ENCODE results near the gene PINK1. TPM values are rescaled to one million over a fixed set of nuclear protein-coding genes. Genes with fewer than 3 reads are reported as not detected.

PINK1 gene
- total RNA-seq, 1 donor from 2014 or later = 53.4 TPM

Other genes starting within 250 kb of the PINK1 start
- gene CAMK2N1, start 147.2 kb upstream of the PINK1 start, total RNA-seq = 0.76 and 1.0 TPM in 2 replicates
- gene MUL1, start 125.3 kb upstream of the PINK1 start, total RNA-seq = 18.4 and 31.1 TPM in 2 replicates
- under 0.01 TPM in 1 of 2 replicates, not detected in the other for gene FAM43B, start 80.9 kb upstream of the PINK1 start, total RNA-seq
- gene CDA, start 44.4 kb upstream of the PINK1 start, total RNA-seq = 1.2 and 4.4 TPM in 2 replicates
- gene DDOST, start 27.9 kb downstream of the PINK1 start, total RNA-seq = 302 and 328 TPM in 2 replicates
- 22.0 and 24.0 TPM in 2 replicates for gene KIF17, start 84.5 kb downstream of the PINK1 start, total RNA-seq
- 0.25 and 0.26 TPM in 2 replicates for gene SH2D5, start 99.2 kb downstream of the PINK1 start, total RNA-seq
- gene HP1BP3, start 153.8 kb downstream of the PINK1 start, total RNA-seq = 150 and 192 TPM in 2 replicates

Measured in dermis microvascular lymphatic vessel endothelial cell (primary cell).